MM.1S (cell line): Measurements from ENCODE around the gene SWSAP1.
"Not testable (repeated sequence)": the region's sequence is repeated elsewhere in the genome, so short reads cannot be mapped to it uniquely, and the experiment has no call there.

ENCODE experiments used
- DNase-seq: peaks from one replicate; pipeline ENCODE4 v3.0.0-alpha.2; 2015
- H2AFZ ChIP-seq: fragments of 300-600 bp; sonication (generic); 2 replicates; pipeline ENCODE4 v1.6.0; 2016; ENCODE audit warnings: antibody characterized with exemption, low read length
- H3F3A ChIP-seq: fragments of 300-600 bp; sonication (generic); 2 replicates; pipeline ENCODE4 v1.6.1; 2016; ENCODE audit warnings: mild to moderate bottlenecking, antibody characterized with exemption, low read length, moderate library complexity, mixed read lengths; ENCODE audit not compliant: insufficient read depth
- H3K27ac ChIP-seq: fragments of 300-600 bp; sonication (generic); 2 replicates; pipeline ENCODE4 v1.5.1; 2016; ENCODE audit warnings: mild to moderate bottlenecking, low read length
- H3K27me3 ChIP-seq: fragments of 300-600 bp; sonication (generic); replicated peaks from 2 replicates; pipeline ENCODE4 v1.6.0; 2016; ENCODE audit warnings: low read length; ENCODE audit not compliant: insufficient read depth
- H3K36me3 ChIP-seq: fragments of 300-600 bp; sonication (generic); replicated peaks from 2 replicates; pipeline ENCODE4 v1.6.1; 2016; ENCODE audit warnings: mild to moderate bottlenecking, low read length, mixed read lengths; ENCODE audit not compliant: insufficient read depth
- H3K4me1 ChIP-seq: fragments of 300-600 bp; sonication (generic); 2 replicates; pipeline ENCODE4 v1.6.1; 2016; ENCODE audit warnings: low read length, mixed read lengths
- H3K4me2 ChIP-seq: fragments of 300-600 bp; sonication (generic); 2 replicates; pipeline ENCODE4 v1.6.0; 2016; ENCODE audit warnings: low read depth, low read length
- H3K4me3 ChIP-seq: fragments of 300-600 bp; sonication (generic); 2 replicates; pipeline ENCODE4 v1.5.1; 2016; ENCODE audit warnings: low read length, mixed read lengths
- H3K79me2 ChIP-seq: fragments of 300-600 bp; sonication (generic); 2 replicates; pipeline ENCODE4 v1.6.1; 2016; ENCODE audit warnings: mixed run types, low read length, mixed read lengths
- H3K9ac ChIP-seq: fragments of 300-600 bp; sonication (generic); 2 replicates; pipeline ENCODE4 v1.6.1; 2016; ENCODE audit warnings: low read length, mixed read lengths
- H3K9me2 ChIP-seq: fragments of 300-600 bp; sonication (generic); replicated peaks from 2 replicates; pipeline ENCODE4 v1.6.1; 2016; ENCODE audit warnings: mild to moderate bottlenecking, low read length, mixed read lengths; ENCODE audit not compliant: insufficient read depth
- H3K9me3 ChIP-seq: fragments of 300-600 bp; sonication (generic); replicated peaks from 2 replicates; pipeline ENCODE4 v1.6.1; 2016; ENCODE audit warnings: mild to moderate bottlenecking, low read length, mixed read lengths; ENCODE audit not compliant: insufficient read depth
- H4K20me1 ChIP-seq: fragments of 300-600 bp; sonication (generic); 2 replicates; pipeline ENCODE4 v1.6.1; 2016; ENCODE audit warnings: mild to moderate bottlenecking, low read length, moderate library complexity, mixed read lengths; ENCODE audit not compliant: insufficient read depth
- CTCF ChIP-seq: fragments of 300-600 bp; sonication (generic); IDR thresholded peaks from 2 replicates; pipeline ENCODE4 v1.5.1; 2016; ENCODE audit warnings: antibody characterized with exemption, low read length, mixed read lengths
- EZH2 ChIP-seq: fragments of 300-600 bp; sonication (generic); optimal IDR thresholded peaks from 2 replicates; pipeline ENCODE3; 2017; ENCODE audit warnings: low read depth, mild to moderate bottlenecking, antibody characterized with exemption, low read length, mixed read lengths
- EZH2phosphoT487 ChIP-seq: fragments of 300-600 bp; sonication (generic); IDR thresholded peaks from 2 replicates; pipeline ENCODE4 v1.6.1; 2018; ENCODE audit warnings: antibody characterized with exemption, low read length

SWSAP1 gene

GRCh38 chr19:11404588-11405222 is 30.2 kb downstream of the SWSAP1 start:
- Histone ChIP-seq H3K4me3 (no peak overlapping the region), H3K27me3 (peaks cover 51% of the 10 kb centered on the region), H3K36me3 (no peaks in the 10 kb centered on the region), H3K79me2 (no peaks in the 10 kb centered on the region), H3K4me1 (no peaks in the 10 kb centered on the region), H3K4me2 (no peak overlapping the region), H3K9me2 (no peaks in the 10 kb centered on the region), H3K9ac (no peak overlapping the region), H2AFZ (no peak overlapping the region), H4K20me1 (no peaks in the 10 kb centered on the region), H3K27ac (no peak overlapping the region), H3F3A (no peaks in the 10 kb centered on the region), H3K9me3 (no peaks in the 10 kb centered on the region)
- no peak for DNase-seq
- TF ChIP-seq EZH2 = no peak
- no peak for TF ChIP-seq CTCF
- no peak for TF ChIP-seq EZH2phosphoT487

- H3K4me2 ChIP-seq = no peak overlapping the region
- H3F3A ChIP-seq = no peaks in the 10 kb centered on the region
- TF ChIP-seq EZH2phosphoT487 (no peak), EZH2 (no peak), CTCF (no peak)
- no peak overlapping the region for H3K9ac ChIP-seq
- H2AFZ ChIP-seq = no peak overlapping the region
- no peaks in the 10 kb centered on the region for H3K9me2 ChIP-seq
- no peak overlapping the region for H3K27ac ChIP-seq
- H3K36me3 ChIP-seq = no peaks in the 10 kb centered on the region
- H3K4me3 ChIP-seq = no peak overlapping the region
- DNase-seq = no peak
- H4K20me1 ChIP-seq = no peaks in the 10 kb centered on the region
- H3K4me1 ChIP-seq = no peaks in the 10 kb centered on the region
- H3K27me3 ChIP-seq = peaks cover 56% of the 10 kb centered on the region
- no peaks in the 10 kb centered on the region for H3K9me3 ChIP-seq
- H3K79me2 ChIP-seq = no peaks in the 10 kb centered on the region
These were observed 31.6 kb downstream of the SWSAP1 start for GRCh38 chr19:11405846-11406643.

GRCh38 chr19:11406703-11407236 is 32.3 kb downstream of the SWSAP1 start:
- H3K9ac ChIP-seq, H3K36me3 ChIP-seq, H3K4me3 ChIP-seq, H3K79me2 ChIP-seq, H3K27ac ChIP-seq, H4K20me1 ChIP-seq, H3K4me1 ChIP-seq, H3K4me2 ChIP-seq, H3F3A ChIP-seq, H3K9me3 ChIP-seq, DNase-seq, H3K9me2 ChIP-seq, H2AFZ ChIP-seq: not testable (repeated sequence)
- H3K27me3 ChIP-seq = peaks cover 63% of the 10 kb centered on the region

GRCh38 chr19:11408591-11408990 is 34.1 kb downstream of the SWSAP1 start:
- Histone ChIP-seq H4K20me1 (no peaks in the 10 kb centered on the region), H3K9me3 (no peaks in the 10 kb centered on the region), H3K9me2 (no peaks in the 10 kb centered on the region), H3K4me3 (no peak overlapping the region), H3F3A (no peaks in the 10 kb centered on the region), H3K9ac (no peak overlapping the region), H3K36me3 (no peaks in the 10 kb centered on the region), H3K27me3 (peaks cover 71% of the 10 kb centered on the region), H3K79me2 (no peaks in the 10 kb centered on the region), H3K27ac (no peak overlapping the region), H3K4me2 (no peak overlapping the region), H3K4me1 (no peaks in the 10 kb centered on the region), H2AFZ (no peak overlapping the region)
- no peak for DNase-seq
- no peak for TF ChIP-seq EZH2phosphoT487
- TF ChIP-seq CTCF = no peak
- no peak for TF ChIP-seq EZH2
